Liver (tissue), 9 donors: ENCODE data around the gene APOBEC3H. TPM values are rescaled to one million over a fixed set of nuclear protein-coding genes. Genes with fewer than 3 reads are reported as not detected.
"Not testable (repeated sequence)": the region's sequence is repeated elsewhere in the genome, so short reads cannot be mapped to it uniquely, and the experiment has no call there.

ENCODE experiments used
- DNase-seq: peaks from one replicate; pipeline ENCODE4 v3.0.0-alpha.2; 2017; ENCODE audit warnings: low spot score
- H3K27ac ChIP-seq, 2 donors: one replicate each; pipeline ENCODE4 v1.7.0; 2013; ENCODE audit warnings: inconsistent platforms in 2 of 2, low read length in 2 of 2, control low read depth in 1 of 2, low read depth in 1 of 2, mild to moderate bottlenecking in 1 of 2
- H3K27me3 ChIP-seq, 4 donors: one replicate each; pipeline versions ENCODE4 v1.6.1 to v1.7.0; 2013; ENCODE audit warnings: low read length in 3 of 4, inconsistent platforms in 1 of 4, mild to moderate bottlenecking in 1 of 4, moderate library complexity in 1 of 4; ENCODE audit not compliant: control insufficient read depth in 4 of 4, insufficient read depth in 4 of 4
- H3K36me3 ChIP-seq, 4 donors: one replicate each; pipeline versions ENCODE4 v1.6.1 to v1.7.0; 2013; ENCODE audit warnings: low read length in 3 of 4, mild to moderate bottlenecking in 3 of 4, low read depth in 1 of 4, moderate library complexity in 1 of 4; ENCODE audit not compliant: control insufficient read depth in 4 of 4, insufficient read depth in 3 of 4
- H3K4me1 ChIP-seq, 4 donors: one replicate each; pipeline versions ENCODE4 v1.6.1 to v1.7.0; 2013; ENCODE audit warnings: low read length in 3 of 4, mild to moderate bottlenecking in 3 of 4, moderate library complexity in 1 of 4; ENCODE audit not compliant: control insufficient read depth in 4 of 4, insufficient read depth in 4 of 4
- H3K4me3 ChIP-seq, 3 donors: one replicate each; pipeline versions ENCODE4 v1.6.1 to v1.7.0; 2013; ENCODE audit warnings: low read length in 3 of 3, control low read depth in 1 of 3, low read depth in 1 of 3, mild to moderate bottlenecking in 1 of 3
- H3K9ac ChIP-seq, 2 donors: one replicate each; pipeline ENCODE4 v1.7.0; 2013; ENCODE audit warnings: low read length in 2 of 2, mild to moderate bottlenecking in 2 of 2, moderate library complexity in 2 of 2, control low read depth in 1 of 2, low read depth in 1 of 2
- H3K9me3 ChIP-seq, 4 donors: one replicate each; pipeline versions ENCODE4 v1.6.1 to v1.7.0; 2013; ENCODE audit warnings: low read length in 3 of 4; ENCODE audit not compliant: control insufficient read depth in 4 of 4
- EGR1 ChIP-seq, 2 donors: IDR thresholded peaks; 2 replicates each; pipeline ENCODE4 v1.6.1; 2016 to 2018; ENCODE audit warnings: antibody characterized with exemption in 2 of 2, low read depth in 2 of 2
- FOXA1 ChIP-seq: IDR thresholded peaks from 2 replicates; pipeline ENCODE4 v1.6.1; 2016; ENCODE audit warnings: antibody characterized with exemption
- FOXA2 ChIP-seq: IDR thresholded peaks from 2 replicates; pipeline ENCODE4 v1.6.1; 2016; ENCODE audit warnings: antibody characterized with exemption
- GABPA ChIP-seq, 2 donors: IDR thresholded peaks in 1 of 2; conservative IDR thresholded peaks in 1 of 2; 2 replicates each; pipeline ENCODE4 v1.6.1; 2016; ENCODE audit warnings: antibody characterized with exemption in 2 of 2, mild to moderate bottlenecking in 1 of 2, moderate library complexity in 1 of 2
- HNF4A ChIP-seq, 2 donors: conservative IDR thresholded peaks; 2 replicates each; pipeline ENCODE4 v1.6.1; 2016; ENCODE audit warnings: antibody characterized with exemption in 2 of 2, mild to moderate bottlenecking in 2 of 2
- JUND ChIP-seq, 2 donors: IDR thresholded peaks; 2 replicates each; pipeline ENCODE4 v1.6.1; 2016; ENCODE audit warnings: antibody characterized with exemption in 2 of 2
- RAD21 ChIP-seq, 2 donors: IDR thresholded peaks; 2 replicates each; pipeline ENCODE4 v1.6.1; 2016; ENCODE audit warnings: antibody characterized with exemption in 2 of 2, mild to moderate bottlenecking in 2 of 2
- RXRA ChIP-seq, 2 donors: IDR thresholded peaks; 2 replicates each; pipeline ENCODE4 v1.6.1; 2017 to 2018; ENCODE audit warnings: antibody characterized with exemption in 2 of 2, mild to moderate bottlenecking in 1 of 2
- SP1 ChIP-seq: IDR thresholded peaks from 2 replicates; pipeline ENCODE4 v1.6.1; 2018; ENCODE audit warnings: antibody characterized with exemption, mild to moderate bottlenecking
- TAF1 ChIP-seq: conservative IDR thresholded peaks from 2 replicates; pipeline ENCODE4 v1.6.1; 2016; ENCODE audit warnings: antibody characterized with exemption, mild to moderate bottlenecking
- YY1 ChIP-seq: IDR thresholded peaks from 2 replicates; pipeline ENCODE4 v1.6.1; 2016; ENCODE audit warnings: antibody characterized with exemption, mild to moderate bottlenecking
- WGBS: extraction: QIAGEN DNeasy Blood & Tissue Kit; methylation state at CpG from one replicate; pipeline ENCODE4 v1.1.7; 2013; 5-methylcytosine and 5-hydroxymethylcytosine counted together
- polyA plus RNA-seq, 2 donors: library from polyadenylated mRNA; stranded (reverse) in 1 of 2; unstranded in 1 of 2; fragments of 200-250 nt in 1 of 2; fragments of >200 nt in 1 of 2; fragmentation: Nextera tagmentation in 1 of 2; extraction: Ambion mirVana in 1 of 2; gene quantifications; one replicate each; pipeline versions ENCODE4 v1.2.1 to v1.2.3, GENCODE V29; 2013 to 2015
- total RNA-seq, 2 donors: library from RNA; depleted of rRNA; stranded (reverse); fragments of >200 nt; gene quantifications; one replicate each; pipeline ENCODE4 v1.2.3, GENCODE V29; 2014
- TF ChIP-seq, protein P1 (sequence below): IDR thresholded peaks from 2 replicates; pipeline ENCODE4 v1.6.1; 2016; ENCODE audit warnings: antibody characterized with exemption
- TF ChIP-seq, protein P2 (sequence below): IDR thresholded peaks from 2 replicates; pipeline ENCODE4 v1.6.1; 2016; ENCODE audit warnings: antibody characterized with exemption, mild to moderate bottlenecking
- TF ChIP-seq, protein P3 (sequence below): IDR thresholded peaks from 2 replicates; pipeline ENCODE4 v1.6.1; 2016; ENCODE audit warnings: antibody characterized with exemption
- TF ChIP-seq, protein P4 (sequence below): IDR thresholded peaks from 2 replicates; pipeline ENCODE4 v1.6.1; 2016; ENCODE audit warnings: antibody characterized with exemption
- donor health status: healthy.
- donor health status: healthy.
- donor health status: healthy.
- donor health status: healthy.
- donor health status: healthy.

Gene APOBEC3H
- total and polyA plus RNA-seq, 4 donors, result 0.25 TPM; not detected in 3

DNA sequence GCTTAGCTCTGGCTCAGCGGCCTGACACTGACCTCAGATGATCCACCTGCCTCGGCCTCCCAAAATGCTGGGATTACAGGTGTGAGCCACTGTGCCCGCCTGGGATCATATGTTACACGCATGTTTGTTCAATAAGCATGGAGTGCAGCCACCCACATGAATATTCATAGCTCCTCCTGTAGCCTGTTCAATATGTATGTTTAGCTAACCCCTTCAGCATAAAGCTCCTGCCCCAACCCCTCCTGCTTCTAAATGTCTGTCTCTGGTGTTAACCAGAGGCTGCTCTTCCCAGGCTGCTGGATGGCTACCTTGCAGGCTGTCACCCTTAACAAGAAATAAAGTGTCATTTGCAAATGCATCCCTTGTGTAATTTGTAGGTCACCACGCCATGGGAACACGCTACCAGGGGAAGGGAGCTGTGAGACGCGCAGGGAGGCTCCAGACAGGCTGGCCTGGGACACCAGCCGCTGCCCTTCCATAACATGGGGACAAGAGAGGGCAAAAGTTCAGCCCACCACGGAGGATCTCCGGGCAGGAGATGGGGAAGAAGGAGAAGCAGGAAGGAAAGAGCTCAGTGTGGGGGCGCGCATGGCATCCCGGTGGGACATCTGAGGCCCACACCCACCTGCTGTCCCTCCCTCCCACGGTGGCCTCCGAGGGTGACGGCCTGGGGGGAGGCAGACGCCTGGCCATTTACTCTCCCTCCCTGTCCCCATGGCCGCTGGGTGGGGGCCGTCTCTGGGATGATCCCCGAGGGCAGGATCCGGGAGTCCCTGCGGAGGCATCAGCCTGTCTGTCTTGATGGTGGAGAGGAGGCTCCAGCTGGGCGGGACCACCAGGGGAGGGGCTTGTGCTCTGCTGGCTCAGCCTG, 20.7 kb upstream of the APOBEC3H start:
- not testable (repeated sequence) for H3K9ac ChIP-seq, H3K36me3 ChIP-seq, H3K9me3 ChIP-seq, H3K4me1 ChIP-seq, H3K27ac ChIP-seq, H3K27me3 ChIP-seq, DNase-seq
- peak overlapping the region in 1 of 3 donors; percentile 33 for H3K4me3 ChIP-seq
- peak in 1 of 2 donors; percentile 2 for TF ChIP-seq RAD21 (IDR thresholded peaks at IDR 0.05)
- 31% methylated on average over 23 of the region's 24 CpGs for WGBS

DNA sequence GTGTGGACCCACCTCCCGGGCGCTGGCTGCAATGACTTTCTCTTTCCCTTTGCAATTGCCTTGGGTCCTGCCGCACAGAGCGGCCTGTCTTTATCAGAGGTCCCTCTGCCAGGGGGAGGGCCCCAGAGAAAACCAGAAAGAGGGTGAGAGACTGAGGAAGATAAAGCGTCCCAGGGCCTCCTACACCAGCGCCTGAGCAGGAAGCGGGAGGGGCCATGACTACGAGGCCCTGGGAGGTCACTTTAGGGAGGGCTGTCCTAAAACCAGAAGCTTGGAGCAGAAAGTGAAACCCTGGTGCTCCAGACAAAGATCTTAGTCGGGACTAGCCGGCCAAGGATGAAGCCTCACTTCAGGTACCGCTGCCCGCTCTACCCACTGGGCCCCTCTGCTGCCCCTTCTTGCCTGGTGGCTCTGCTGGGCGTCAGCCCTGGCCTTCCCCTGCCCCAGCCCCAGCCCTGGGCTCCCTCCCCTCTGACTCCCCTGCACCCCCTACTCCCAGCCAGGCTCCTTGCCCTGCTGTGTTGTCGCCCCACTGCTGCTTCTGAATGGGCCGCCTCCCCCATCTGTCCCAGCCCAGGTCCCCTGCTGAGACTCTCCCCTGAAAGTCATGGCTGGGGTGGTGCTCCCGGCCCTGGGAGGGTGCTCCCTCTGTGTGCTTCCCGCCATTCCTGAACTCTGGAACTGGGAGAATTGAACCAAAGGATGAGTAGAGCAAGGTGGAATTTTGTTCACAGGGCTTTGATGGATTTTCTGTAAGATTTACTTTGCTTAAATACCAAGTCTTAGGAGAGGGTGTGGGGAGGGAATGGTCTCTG, 19.8 kb upstream of the APOBEC3H start, which contains the start of gene APOBEC3G:
Gene APOBEC3G, plus strand, starts transcription at position 250 of the 815 bp plus-strand sequence. Its CDS starts 87 bp downstream, at position 337.
- Histone ChIP-seq H3K4me3 (peak within 1 kb of the TSS in 2 of 3 donors; percentile 37 to 53), H3K27ac (peak within 1 kb of the TSS; percentile 39 to 73), H3K9ac (peak within 1 kb of the TSS; percentile 60 to 63)
- DNase-seq, result peak; percentile 62
- not testable (repeated sequence) for H3K36me3 ChIP-seq, H3K27me3 ChIP-seq, H3K9me3 ChIP-seq, H3K4me1 ChIP-seq
- WGBS, result 23% methylated on average over 15 of the region's 17 CpGs
- TF ChIP-seq YY1, result peak; percentile 18

DNA sequence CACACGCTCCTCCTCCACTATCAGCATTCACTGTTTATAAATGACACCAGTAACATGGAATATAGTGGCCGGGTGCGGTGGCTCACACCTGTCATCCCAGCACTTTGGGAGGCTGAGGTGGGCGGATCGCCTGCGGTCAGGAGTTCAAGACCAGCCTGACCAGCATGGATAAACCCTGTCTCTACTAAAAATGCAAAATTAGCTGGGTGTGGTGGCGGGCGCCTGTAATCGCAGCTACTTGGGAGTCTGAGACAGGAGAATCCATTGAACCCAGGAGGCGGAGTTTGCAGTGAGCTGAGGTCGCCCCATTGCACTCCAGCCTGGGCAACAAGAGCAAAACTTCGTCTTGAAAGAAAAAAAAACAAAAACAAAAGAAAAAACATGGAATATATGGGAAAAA, 19.1 kb upstream of the APOBEC3H start:
- not testable (repeated sequence) for H3K27ac ChIP-seq, H3K27me3 ChIP-seq, H3K4me1 ChIP-seq, H3K36me3 ChIP-seq, DNase-seq, H3K9me3 ChIP-seq, H3K4me3 ChIP-seq
- peak overlapping the region in 1 of 2 donors; percentile 63 for H3K9ac ChIP-seq
- WGBS, result 89% methylated on average over 12 of the region's 12 CpGs

DNA sequence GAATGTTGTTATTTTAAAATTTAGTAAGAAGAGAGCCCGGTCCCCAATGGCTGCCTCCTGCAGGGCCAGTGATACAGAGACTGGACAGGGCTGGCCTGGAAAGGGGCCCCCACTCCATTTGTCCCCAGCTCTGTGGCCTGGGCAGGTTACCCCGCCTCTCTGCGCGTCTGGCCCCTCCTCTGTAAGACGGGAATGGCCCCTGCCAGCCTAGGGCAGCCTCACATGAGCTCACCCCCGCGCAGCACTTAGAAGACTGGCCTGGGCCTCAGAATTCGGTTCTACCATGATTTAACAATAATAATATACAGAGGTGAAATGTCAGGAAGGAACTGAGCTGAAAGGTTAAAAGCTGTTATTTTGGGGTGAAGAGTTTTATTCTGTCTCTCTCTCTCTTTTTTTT, 18.7 kb upstream of the APOBEC3H start:
- H3K4me3 ChIP-seq, result no peak overlapping the region
- DNase-seq, result no peak
- H3K27me3 ChIP-seq, result no peaks in the 10 kb centered on the region
- peaks cover 0 to 2% (median 0%) of the 10 kb centered on the region in 4 donors for H3K4me1 ChIP-seq
- H3K36me3 ChIP-seq, result no peaks in the 10 kb centered on the region
- H3K9ac ChIP-seq, result no peak overlapping the region
- WGBS, result 91% methylated on average over 8 of the region's 8 CpGs
- no peak overlapping the region for H3K27ac ChIP-seq
- no peaks in the 10 kb centered on the region for H3K9me3 ChIP-seq
- TF ChIP-seq TAF1 (no peak), SP1 (no peak), RXRA (IDR thresholded peaks at IDR 0.05) (no peak), JUND (IDR thresholded peaks at IDR 0.05) (no peak), RAD21 (IDR thresholded peaks at IDR 0.05) (no peak), FOXA2 (no peak), HNF4A (conservative IDR thresholded peaks at IDR 0.05) (no peak), YY1 (no peak), GABPA (IDR thresholded peaks at IDR 0.05 in 1 of 2, conservative IDR thresholded peaks at IDR 0.05 in 1 of 2) (no peak), FOXA1 (no peak), EGR1 (IDR thresholded peaks at IDR 0.05; ENCODE audit: low read depth in 2 of 2) (no peak)
- TF ChIP-seq, protein P1, sequence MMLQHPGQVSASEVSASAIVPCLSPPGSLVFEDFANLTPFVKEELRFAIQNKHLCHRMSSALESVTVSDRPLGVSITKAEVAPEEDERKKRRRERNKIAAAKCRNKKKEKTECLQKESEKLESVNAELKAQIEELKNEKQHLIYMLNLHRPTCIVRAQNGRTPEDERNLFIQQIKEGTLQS, result no peak
- TF ChIP-seq, protein P2, sequence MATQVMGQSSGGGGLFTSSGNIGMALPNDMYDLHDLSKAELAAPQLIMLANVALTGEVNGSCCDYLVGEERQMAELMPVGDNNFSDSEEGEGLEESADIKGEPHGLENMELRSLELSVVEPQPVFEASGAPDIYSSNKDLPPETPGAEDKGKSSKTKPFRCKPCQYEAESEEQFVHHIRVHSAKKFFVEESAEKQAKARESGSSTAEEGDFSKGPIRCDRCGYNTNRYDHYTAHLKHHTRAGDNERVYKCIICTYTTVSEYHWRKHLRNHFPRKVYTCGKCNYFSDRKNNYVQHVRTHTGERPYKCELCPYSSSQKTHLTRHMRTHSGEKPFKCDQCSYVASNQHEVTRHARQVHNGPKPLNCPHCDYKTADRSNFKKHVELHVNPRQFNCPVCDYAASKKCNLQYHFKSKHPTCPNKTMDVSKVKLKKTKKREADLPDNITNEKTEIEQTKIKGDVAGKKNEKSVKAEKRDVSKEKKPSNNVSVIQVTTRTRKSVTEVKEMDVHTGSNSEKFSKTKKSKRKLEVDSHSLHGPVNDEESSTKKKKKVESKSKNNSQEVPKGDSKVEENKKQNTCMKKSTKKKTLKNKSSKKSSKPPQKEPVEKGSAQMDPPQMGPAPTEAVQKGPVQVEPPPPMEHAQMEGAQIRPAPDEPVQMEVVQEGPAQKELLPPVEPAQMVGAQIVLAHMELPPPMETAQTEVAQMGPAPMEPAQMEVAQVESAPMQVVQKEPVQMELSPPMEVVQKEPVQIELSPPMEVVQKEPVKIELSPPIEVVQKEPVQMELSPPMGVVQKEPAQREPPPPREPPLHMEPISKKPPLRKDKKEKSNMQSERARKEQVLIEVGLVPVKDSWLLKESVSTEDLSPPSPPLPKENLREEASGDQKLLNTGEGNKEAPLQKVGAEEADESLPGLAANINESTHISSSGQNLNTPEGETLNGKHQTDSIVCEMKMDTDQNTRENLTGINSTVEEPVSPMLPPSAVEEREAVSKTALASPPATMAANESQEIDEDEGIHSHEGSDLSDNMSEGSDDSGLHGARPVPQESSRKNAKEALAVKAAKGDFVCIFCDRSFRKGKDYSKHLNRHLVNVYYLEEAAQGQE, result no peak
- TF ChIP-seq, protein P3, sequence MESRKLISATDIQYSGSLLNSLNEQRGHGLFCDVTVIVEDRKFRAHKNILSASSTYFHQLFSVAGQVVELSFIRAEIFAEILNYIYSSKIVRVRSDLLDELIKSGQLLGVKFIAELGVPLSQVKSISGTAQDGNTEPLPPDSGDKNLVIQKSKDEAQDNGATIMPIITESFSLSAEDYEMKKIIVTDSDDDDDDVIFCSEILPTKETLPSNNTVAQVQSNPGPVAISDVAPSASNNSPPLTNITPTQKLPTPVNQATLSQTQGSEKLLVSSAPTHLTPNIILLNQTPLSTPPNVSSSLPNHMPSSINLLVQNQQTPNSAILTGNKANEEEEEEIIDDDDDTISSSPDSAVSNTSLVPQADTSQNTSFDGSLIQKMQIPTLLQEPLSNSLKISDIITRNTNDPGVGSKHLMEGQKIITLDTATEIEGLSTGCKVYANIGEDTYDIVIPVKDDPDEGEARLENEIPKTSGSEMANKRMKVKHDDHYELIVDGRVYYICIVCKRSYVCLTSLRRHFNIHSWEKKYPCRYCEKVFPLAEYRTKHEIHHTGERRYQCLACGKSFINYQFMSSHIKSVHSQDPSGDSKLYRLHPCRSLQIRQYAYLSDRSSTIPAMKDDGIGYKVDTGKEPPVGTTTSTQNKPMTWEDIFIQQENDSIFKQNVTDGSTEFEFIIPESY, result no peak
- TF ChIP-seq, protein P4, sequence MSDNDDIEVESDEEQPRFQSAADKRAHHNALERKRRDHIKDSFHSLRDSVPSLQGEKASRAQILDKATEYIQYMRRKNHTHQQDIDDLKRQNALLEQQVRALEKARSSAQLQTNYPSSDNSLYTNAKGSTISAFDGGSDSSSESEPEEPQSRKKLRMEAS, result no peak
